Measurements from ENCODE around the gene NCAPG2. TPM values are rescaled to one million over a fixed set of nuclear protein-coding genes. Genes with fewer than 3 reads are reported as not detected.
A peak's percentile ranks its signal among the peaks of the same experiment; 100 is the strongest.

The NCAPG2 gene
- 61.8 and 67.9 TPM in 2 replicates for total RNA-seq (2014; rRNA removed; shearing (Covaris generic))
- 111 and 122 TPM in 2 replicates for total RNA-seq (2022)
- percentile 92 among the genes with signal in this experiment for Bru-seq, nascent RNA
- BruChase-seq, experiment 1, labeled RNA remaining after a 6-hour chase, result percentile 95 among the genes with signal in this experiment
- percentile 93 among the genes with signal in this experiment for BruChase-seq, experiment 2, labeled RNA remaining after a 2-hour chase
- long read RNA-seq, full-length matches to known transcripts, result 119 of 231 reads
- long read RNA-seq, partial matches to known transcripts, result 40 of 231 reads
- long read RNA-seq, other reads (novel, unspliced or antisense), result 72 of 231 reads

DNA sequence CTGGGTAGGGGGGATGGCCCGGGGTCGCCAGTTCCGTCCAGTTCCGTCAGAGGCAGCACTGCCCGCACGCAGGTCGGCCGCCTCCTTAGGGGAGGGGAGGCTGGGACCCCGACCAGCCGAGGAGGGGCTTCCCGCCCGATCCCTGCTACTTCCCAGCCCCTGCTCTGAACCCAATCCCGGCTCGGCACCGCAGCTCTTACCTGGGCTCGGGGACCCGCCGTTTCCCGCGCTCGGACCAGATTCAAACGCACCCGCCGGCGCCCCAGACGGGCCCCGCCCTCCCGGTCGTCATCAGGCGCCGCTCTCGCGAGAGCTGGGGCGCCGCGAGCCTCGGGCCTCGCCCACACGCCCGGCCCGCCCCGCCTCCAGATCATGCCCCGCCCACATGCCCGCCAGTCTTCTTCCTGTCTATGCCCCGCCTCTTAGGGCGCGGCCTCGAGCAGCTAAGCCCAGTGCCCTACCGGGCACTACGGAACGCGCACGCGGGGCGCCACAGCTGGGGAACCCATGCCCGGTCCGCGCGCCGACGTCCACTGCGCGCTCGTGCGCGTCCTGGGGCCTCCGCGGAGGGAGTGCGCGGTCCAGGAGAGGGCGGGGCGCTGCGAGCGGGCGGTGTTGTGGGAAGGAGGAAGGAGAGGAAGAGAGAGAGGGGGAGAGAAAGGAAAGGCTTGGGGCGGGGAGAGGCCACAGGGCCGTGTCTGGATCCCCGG lies at the start of gene NCAPG2:
Gene NCAPG2 (minus strand): TSS at position 281 of the 710 bp plus-strand sequence. CDS start 2,905 bp downstream, outside the sequence.
- Histone ChIP-seq H3K4me1 (ENCODE audit: insufficient read depth, low read length, poor library complexity, severe bottlenecking) (peaks cover 19% of the 10 kb centered on the region), H3K9me3 (ENCODE audit: low read length) (peaks cover 11% of the 10 kb centered on the region), H3K9me2 (ENCODE audit: insufficient read depth, low read length) (no peaks in the 10 kb centered on the region), H3K4me2 (ENCODE audit: low read length) (peak within 1 kb of the TSS; percentile 83), H3K79me2 (ENCODE audit: insufficient read depth, low read depth, low read length) (peaks cover 48% of the 10 kb centered on the region), H4K20me1 (ENCODE audit: insufficient read depth, low read length) (peaks cover 17% of the 10 kb centered on the region), H3K36me3 (ENCODE audit: insufficient read depth, low read length) (peaks cover 34% of the 10 kb centered on the region), H2AFZ (ENCODE audit: low read length) (peak within 1 kb of the TSS; percentile 63), H3K4me3 (ENCODE audit: low read depth, low read length, poor library complexity, severe bottlenecking) (peak within 1 kb of the TSS; percentile 77), H3K27ac (ENCODE audit: low read depth, low read length, poor library complexity, severe bottlenecking) (peak within 1 kb of the TSS; percentile 48)
- ChIA-PET CTCF (ENCODE audit: unreplicated experiment) (no interaction called here), POLR2A (interaction anchor here (0.6 to 1.6 kb wide), 8 partner anchors 11 to 197 kb away, joined by 3 to 6 read pairs (median 3); no protein-coding TSS in a partner anchor)
- TF ChIP-seq, protein P1, sequence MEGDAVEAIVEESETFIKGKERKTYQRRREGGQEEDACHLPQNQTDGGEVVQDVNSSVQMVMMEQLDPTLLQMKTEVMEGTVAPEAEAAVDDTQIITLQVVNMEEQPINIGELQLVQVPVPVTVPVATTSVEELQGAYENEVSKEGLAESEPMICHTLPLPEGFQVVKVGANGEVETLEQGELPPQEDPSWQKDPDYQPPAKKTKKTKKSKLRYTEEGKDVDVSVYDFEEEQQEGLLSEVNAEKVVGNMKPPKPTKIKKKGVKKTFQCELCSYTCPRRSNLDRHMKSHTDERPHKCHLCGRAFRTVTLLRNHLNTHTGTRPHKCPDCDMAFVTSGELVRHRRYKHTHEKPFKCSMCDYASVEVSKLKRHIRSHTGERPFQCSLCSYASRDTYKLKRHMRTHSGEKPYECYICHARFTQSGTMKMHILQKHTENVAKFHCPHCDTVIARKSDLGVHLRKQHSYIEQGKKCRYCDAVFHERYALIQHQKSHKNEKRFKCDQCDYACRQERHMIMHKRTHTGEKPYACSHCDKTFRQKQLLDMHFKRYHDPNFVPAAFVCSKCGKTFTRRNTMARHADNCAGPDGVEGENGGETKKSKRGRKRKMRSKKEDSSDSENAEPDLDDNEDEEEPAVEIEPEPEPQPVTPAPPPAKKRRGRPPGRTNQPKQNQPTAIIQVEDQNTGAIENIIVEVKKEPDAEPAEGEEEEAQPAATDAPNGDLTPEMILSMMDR (conservative IDR thresholded peaks at IDR 0.05; ENCODE audit: low read length), result no peak
- no peak for TF ChIP-seq EZH2phosphoT487 (IDR thresholded peaks at IDR 0.05; ENCODE audit: borderline replicate concordance, low read depth, low read length)
- intact Hi-C loops (cut with micrococcal nuclease; ENCODE audit: unreplicated experiment), result loop anchor here (1.0 kb wide), 2 partner anchors 125 to 152 kb away; partner anchors contain the start of genes DYNC2I1 and ESYT2
- peak; percentile 97 for DNase-seq (ENCODE audit: low spot score)
- no TSS peak for BruUV-seq (replicated peaks)

- Histone ChIP-seq H2AFZ (ENCODE audit: low read length) (no peak overlapping the region), H4K20me1 (ENCODE audit: insufficient read depth, low read length) (no peaks in the 10 kb centered on the region), H3K4me2 (ENCODE audit: low read length) (no peak overlapping the region), H3K4me3 (ENCODE audit: low read depth, low read length, poor library complexity, severe bottlenecking) (no peak overlapping the region), H3K79me2 (ENCODE audit: insufficient read depth, low read depth, low read length) (no peaks in the 10 kb centered on the region), H3K4me1 (ENCODE audit: insufficient read depth, low read length, poor library complexity, severe bottlenecking) (no peaks in the 10 kb centered on the region), H3K9me2 (ENCODE audit: insufficient read depth, low read length) (no peaks in the 10 kb centered on the region), H3K27ac (ENCODE audit: low read depth, low read length, poor library complexity, severe bottlenecking) (no peak overlapping the region), H3K36me3 (ENCODE audit: insufficient read depth, low read length) (peaks cover 8% of the 10 kb centered on the region; the same call in 1 of the 2 replicates), H3K9me3 (ENCODE audit: low read length) (no peaks in the 10 kb centered on the region)
- intact Hi-C loops (cut with micrococcal nuclease; ENCODE audit: unreplicated experiment), result no loop called here
- TF ChIP-seq EZH2phosphoT487 (IDR thresholded peaks at IDR 0.05; ENCODE audit: borderline replicate concordance, low read depth, low read length), result no peak
- TF ChIP-seq, protein P1 (conservative IDR thresholded peaks at IDR 0.05; ENCODE audit: low read length), result no peak
- ChIA-PET POLR2A (interaction anchor here (0.7 to 2.3 kb wide), 2 partner anchors 9 to 11 kb away, joined by 3 to 7 read pairs; no protein-coding TSS in a partner anchor), CTCF (ENCODE audit: unreplicated experiment) (no interaction called here)
- BruUV-seq (replicated peaks), result no TSS peak
- no peak for DNase-seq (ENCODE audit: low spot score)
Observed at GRCh38 chr7:158753900-158754299, 49.3 kb upstream of the NCAPG2 start.
